GM06990 (cell line): Measurements from ENCODE around the gene EGF.

ENCODE experiments used
- DNase-seq: peaks from one replicate; pipeline ENCODE4 v3.0.0-alpha.2; 2011; ENCODE audit not compliant: insufficient read length; ENCODE audit errors: extremely low read depth
- H3K27me3 ChIP-seq: replicated peaks from 2 replicates; pipeline ENCODE4 v1.6.0; 2011; ENCODE audit warnings: low read length; ENCODE audit not compliant: control insufficient read depth, insufficient read depth
- H3K36me3 ChIP-seq: 2 replicates; pipeline ENCODE4 v1.5.1; 2011; ENCODE audit warnings: low read length; ENCODE audit not compliant: control insufficient read depth, insufficient read depth
- H3K4me3 ChIP-seq: replicated peaks from 2 replicates; pipeline ENCODE4 v1.5.1; 2011; ENCODE audit warnings: low read depth, mild to moderate bottlenecking, control low read depth, low read length
- CTCF ChIP-seq: IDR thresholded peaks from 2 replicates; pipeline ENCODE4 v1.5.1; 2011; ENCODE audit warnings: low read length, control low read depth, mild to moderate bottlenecking, inconsistent platforms; ENCODE audit not compliant: insufficient read depth, poor library complexity, severe bottlenecking

The EGF gene

DNA sequence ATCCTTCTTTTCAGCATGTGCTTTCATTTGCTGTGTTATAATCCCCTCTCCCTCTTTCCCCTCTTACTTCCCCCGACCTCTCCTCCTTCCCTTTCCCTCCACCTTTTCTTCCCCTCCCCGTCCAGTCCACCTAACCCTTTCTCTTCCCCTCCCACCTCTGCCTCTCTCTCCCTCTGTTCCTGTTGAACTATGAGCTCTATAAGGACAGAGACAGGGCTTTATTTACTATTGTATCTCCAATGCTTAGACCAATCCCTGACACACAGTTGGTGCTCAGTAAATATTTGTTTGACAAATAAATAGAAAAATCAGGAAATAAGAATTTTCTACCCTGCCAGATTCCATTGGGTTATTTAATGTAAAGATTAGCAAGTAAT is 60.8 kb downstream of the EGF start:
- Histone ChIP-seq H3K36me3 (no peaks in the 10 kb centered on the region), H3K4me3 (no peak overlapping the region), H3K27me3 (no peaks in the 10 kb centered on the region)
- TF ChIP-seq CTCF: no peak
- no peak for DNase-seq

- no peak for TF ChIP-seq CTCF
- no peak overlapping the region for H3K4me3 ChIP-seq
- H3K36me3 ChIP-seq: no peaks in the 10 kb centered on the region
- H3K27me3 ChIP-seq: no peaks in the 10 kb centered on the region
- DNase-seq: no peak
These were observed 63.5 kb downstream of the EGF start for GRCh38 chr4:109976189-109976588.

DNA sequence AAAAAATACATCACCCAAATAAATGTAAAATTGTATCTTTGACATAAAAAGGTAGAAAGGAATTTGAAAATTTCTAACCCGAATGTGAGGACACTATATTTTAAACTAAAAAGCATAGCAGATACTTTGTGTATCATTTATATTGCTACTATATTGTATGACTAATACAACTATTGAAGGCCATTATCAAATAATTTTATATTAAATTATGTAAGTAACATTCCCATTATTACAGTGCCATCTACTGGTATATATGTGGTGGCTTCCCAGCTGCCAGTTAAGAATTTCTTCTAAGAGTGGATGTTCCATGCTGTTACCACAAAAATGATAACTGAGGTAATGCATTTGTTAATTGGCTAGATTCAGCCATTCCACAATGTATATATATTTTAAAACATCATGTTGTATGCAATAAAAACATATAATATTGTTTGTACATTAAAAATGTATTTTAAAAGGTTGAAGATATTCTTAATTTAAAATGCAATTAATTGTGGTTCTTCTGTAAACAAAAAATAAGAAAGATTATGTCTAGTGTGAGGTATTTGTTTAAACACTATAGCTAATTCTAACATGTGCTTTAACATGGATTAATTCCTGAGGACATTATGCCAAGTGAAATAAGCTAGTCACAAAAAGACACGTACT is 65.3 kb downstream of the EGF start:
- no peaks in the 10 kb centered on the region for H3K27me3 ChIP-seq
- no peak overlapping the region for H3K4me3 ChIP-seq
- no peak for DNase-seq
- H3K36me3 ChIP-seq: no peaks in the 10 kb centered on the region
- TF ChIP-seq CTCF: peak; percentile 44

GRCh38 chr4:109978704-109979454 is 66.2 kb downstream of the EGF start:
- Histone ChIP-seq H3K4me3 (no peak overlapping the region), H3K36me3 (no peaks in the 10 kb centered on the region), H3K27me3 (no peaks in the 10 kb centered on the region)
- peak; percentile 14 for TF ChIP-seq CTCF
- no peak for DNase-seq

GRCh38 chr4:109979920-109980717 is 67.4 kb downstream of the EGF start:
- no peak for TF ChIP-seq CTCF
- no peak for DNase-seq
- H3K4me3 ChIP-seq: no peak overlapping the region
- no peaks in the 10 kb centered on the region for H3K27me3 ChIP-seq
- H3K36me3 ChIP-seq: no peaks in the 10 kb centered on the region
